ENCODE results near the gene PEPD.

PEPD gene

DNA sequence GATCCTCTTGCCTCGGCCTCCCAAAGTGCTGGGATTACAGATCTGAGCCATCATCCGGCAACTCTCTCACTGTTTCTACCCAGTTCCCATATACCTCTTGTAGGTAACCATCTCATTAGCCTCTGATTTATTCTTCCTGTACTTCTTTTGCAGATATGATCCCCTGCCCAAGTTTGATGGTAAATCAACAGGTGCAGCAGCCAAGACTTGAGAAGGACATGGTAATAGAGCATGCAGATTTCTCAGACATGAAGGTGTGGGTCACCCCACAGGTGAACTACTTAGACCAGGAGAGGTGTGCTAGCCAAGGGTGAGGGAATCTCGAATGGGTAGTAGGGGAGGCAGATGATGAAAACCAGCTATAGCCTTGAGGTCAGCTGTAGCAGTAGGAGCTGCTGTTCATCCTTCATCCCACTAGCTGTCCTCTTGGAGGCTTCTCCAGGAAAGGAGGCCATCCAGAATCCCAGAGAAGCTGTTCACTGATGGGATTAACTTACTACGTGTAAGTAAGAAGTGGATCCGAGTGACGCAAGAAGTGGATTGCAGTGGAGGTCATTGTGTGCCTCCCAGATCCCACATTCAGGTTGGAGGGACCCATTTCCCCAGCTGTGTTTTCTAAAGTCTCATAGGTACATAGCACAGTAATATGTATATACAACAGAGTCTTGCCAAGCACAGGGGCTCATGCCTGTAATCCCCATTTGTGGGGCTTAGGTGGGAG lies 158.9 kb downstream of the PEPD start:
- in situ Hi-C loops (cut with MboI; ENCODE audit: low pct_unique_long_range_greater_than_20kb, low sequenced_read_pairs, unreplicated experiment), result no loop called here
- no peak for DNase-seq (ENCODE audit: low spot score)
- TF ChIP-seq, protein P1, sequence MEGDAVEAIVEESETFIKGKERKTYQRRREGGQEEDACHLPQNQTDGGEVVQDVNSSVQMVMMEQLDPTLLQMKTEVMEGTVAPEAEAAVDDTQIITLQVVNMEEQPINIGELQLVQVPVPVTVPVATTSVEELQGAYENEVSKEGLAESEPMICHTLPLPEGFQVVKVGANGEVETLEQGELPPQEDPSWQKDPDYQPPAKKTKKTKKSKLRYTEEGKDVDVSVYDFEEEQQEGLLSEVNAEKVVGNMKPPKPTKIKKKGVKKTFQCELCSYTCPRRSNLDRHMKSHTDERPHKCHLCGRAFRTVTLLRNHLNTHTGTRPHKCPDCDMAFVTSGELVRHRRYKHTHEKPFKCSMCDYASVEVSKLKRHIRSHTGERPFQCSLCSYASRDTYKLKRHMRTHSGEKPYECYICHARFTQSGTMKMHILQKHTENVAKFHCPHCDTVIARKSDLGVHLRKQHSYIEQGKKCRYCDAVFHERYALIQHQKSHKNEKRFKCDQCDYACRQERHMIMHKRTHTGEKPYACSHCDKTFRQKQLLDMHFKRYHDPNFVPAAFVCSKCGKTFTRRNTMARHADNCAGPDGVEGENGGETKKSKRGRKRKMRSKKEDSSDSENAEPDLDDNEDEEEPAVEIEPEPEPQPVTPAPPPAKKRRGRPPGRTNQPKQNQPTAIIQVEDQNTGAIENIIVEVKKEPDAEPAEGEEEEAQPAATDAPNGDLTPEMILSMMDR (IDR thresholded peaks at IDR 0.05; ENCODE audit: extremely low read depth, insufficient read depth, missing control alignments), result no peak

DNA sequence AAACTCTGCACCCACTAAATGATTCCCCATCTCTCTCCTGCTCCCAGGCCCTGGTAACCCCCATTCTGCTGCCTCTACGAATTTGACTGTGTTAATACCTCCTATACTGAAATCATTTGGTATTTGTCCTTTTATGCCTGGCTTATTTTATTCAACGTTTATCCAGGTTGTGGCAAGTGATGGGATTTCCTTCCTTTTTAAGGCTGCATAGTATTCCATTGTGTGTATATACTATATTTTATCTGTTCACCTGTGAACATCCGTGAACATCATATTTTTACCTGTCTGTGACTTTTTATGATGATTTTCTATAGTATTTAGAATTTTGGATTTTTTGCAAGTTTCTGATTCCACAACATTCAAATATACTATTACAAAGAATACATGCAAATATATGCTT lies 162.0 kb downstream of the PEPD start:
- no peak for DNase-seq (ENCODE audit: low spot score)
- in situ Hi-C loops (cut with MboI; ENCODE audit: low pct_unique_long_range_greater_than_20kb, low sequenced_read_pairs, unreplicated experiment), result no loop called here
- TF ChIP-seq, protein P1 (IDR thresholded peaks at IDR 0.05; ENCODE audit: extremely low read depth, insufficient read depth, missing control alignments), result no peak

DNA sequence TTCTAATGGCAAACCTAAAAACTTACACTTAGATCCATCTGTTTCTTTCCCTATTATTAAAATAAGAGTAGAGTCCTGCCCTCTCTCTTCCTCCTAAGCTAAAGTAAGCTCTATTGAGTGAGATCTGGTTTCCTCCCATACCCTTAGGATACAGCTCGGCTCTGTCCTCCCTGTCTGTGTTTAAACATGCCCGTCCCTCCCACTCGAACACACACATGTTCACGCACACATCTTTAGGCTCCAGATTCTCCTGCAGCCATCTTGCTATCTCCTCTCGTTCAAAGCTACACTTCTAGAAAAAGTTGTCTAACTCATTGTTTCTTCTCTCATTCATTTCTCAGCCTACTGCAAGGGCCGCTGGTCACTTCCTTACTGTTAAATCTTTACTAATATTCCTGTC lies 163.2 kb downstream of the PEPD start:
- in situ Hi-C loops (cut with MboI; ENCODE audit: low pct_unique_long_range_greater_than_20kb, low sequenced_read_pairs, unreplicated experiment), result no loop called here
- no peak for DNase-seq (ENCODE audit: low spot score)
- TF ChIP-seq, protein P1 (IDR thresholded peaks at IDR 0.05; ENCODE audit: extremely low read depth, insufficient read depth, missing control alignments), result no peak

DNA sequence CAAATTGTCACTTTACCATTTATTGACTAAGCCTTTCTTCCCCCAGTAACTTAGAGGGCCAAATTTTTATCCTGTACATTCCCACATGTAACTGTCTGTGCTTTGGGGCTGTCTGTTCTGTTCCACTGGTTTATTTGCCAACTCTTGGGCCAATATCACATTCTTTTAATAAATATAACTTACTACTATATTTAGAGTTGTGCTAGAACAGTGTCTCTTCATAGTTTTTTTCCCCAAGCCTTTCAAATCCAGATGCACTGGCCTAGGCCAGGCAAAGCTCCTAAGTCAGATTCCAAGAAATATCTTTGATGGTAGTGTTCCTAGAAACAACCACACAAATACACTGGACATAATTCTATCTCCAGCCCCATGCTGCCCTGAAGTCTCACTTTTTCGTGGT lies 164.0 kb downstream of the PEPD start:
- TF ChIP-seq, protein P1 (IDR thresholded peaks at IDR 0.05; ENCODE audit: extremely low read depth, insufficient read depth, missing control alignments), result no peak

DNA sequence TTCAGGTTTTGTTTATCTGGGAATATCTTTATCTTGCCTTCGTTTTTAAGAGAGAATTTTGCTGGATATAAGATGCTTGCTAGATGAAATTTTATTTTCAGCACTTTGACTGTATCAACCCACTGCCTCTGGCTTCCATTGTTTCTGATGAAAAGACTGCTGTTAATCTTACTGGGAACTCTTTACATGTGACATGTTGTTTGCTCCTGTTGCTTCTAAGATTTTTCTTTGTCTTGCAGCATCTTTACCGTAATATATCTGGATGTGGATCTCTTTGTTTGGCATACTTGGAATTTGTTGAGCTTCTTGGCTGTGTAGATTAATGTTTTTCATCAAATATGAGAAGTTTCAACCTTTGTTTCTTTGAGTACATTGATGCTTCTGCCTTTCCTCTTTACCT lies 166.1 kb downstream of the PEPD start:
- TF ChIP-seq, protein P1 (IDR thresholded peaks at IDR 0.05; ENCODE audit: extremely low read depth, insufficient read depth, missing control alignments), result no peak
- in situ Hi-C loops (cut with MboI; ENCODE audit: low pct_unique_long_range_greater_than_20kb, low sequenced_read_pairs, unreplicated experiment), result no loop called here
- DNase-seq (ENCODE audit: low spot score), result no peak

More for the DNA sequence above, 164.0 kb downstream of the PEPD start:
- no peak for DNase-seq (ENCODE audit: low spot score)
- in situ Hi-C loops (cut with MboI; ENCODE audit: low pct_unique_long_range_greater_than_20kb, low sequenced_read_pairs, unreplicated experiment), result no loop called here

DNA sequence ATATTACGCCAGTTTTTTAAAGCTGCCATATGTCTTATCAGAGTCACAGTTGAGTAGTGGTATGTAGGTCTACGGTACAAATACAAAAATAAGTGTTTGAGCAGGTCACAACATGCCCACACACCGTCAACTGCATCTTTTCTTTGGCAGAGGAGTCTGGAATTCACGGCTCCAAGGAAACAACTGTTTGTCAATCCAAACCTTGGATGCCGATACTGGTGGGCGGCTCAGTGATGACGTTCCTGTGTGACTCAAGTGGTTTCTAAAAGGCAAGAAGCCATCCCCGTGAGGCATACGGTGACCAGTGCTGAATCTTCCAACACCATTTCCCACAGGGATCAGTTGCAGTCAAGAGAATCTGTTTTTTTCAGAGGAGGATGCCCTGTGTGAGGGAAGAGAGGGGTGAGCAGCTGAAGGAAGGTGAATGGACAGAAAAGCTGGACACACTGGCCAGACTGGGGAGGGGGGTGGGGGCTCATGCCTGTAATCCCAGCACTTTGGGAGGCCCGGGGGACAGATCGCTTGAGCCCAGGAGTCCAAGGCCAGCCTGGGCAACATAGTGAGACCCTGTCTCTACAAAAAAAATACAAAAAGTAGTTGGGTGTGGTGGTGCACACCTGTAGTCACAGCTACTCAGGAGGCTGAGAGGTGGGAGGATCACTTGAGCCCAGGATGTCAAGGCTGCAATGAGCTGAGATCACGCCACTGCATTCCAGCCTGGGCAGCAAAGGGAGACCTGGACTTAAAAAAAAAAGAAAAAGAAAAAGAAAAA lies 170.9 kb downstream of the PEPD start:
- TF ChIP-seq, protein P1 (IDR thresholded peaks at IDR 0.05; ENCODE audit: extremely low read depth, insufficient read depth, missing control alignments), result no peak
- no peak for DNase-seq (ENCODE audit: low spot score)
- in situ Hi-C loops (cut with MboI; ENCODE audit: low pct_unique_long_range_greater_than_20kb, low sequenced_read_pairs, unreplicated experiment), result no loop called here

All from GM13977 (cell line).